IPS DF 4.7 (cell line): ENCODE data around the gene C15orf39.
A peak's percentile ranks its signal among the peaks of the same experiment; 100 is the strongest.

ENCODE experiments used
- DNase-seq: peaks from one replicate; pipeline ENCODE4 v3.0.0-alpha.2; 2013; ENCODE audit warnings: low spot score; ENCODE audit errors: extremely low read depth

The C15orf39 gene

GRCh38 chr15:75195766-75196241 is 5.9 kb upstream of the C15orf39 start:
- no peak for DNase-seq

- DNase-seq, result no peak
These were observed 4.5 kb upstream of the C15orf39 start for GRCh38 chr15:75197062-75197630.

- DNase-seq, result no peak
These were observed 2.9 kb upstream of the C15orf39 start for GRCh38 chr15:75198560-75199356.

GRCh38 chr15:75199357-75199940 is 2.2 kb upstream of the C15orf39 start:
- no peak for DNase-seq

DNA sequence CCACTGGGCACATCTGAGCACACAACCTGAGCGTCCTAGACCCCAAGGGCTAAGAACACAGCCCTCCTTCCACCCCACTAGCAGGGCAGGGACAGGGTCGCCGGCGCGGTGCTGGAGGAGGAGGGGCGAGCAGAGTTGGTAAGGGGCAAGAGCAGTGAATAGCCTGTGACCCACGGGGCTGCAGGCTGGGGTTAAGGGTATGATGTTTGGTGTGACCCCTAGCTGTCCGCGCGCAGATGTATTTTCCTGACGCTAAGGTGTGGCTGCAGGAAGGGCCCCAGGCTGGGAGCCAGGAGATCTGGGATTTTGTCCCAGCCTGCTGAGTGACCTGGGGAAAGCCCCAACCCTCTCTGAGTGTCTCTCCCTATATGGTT is 1.3 kb upstream of the C15orf39 start:
- no peak for DNase-seq

- no peak for DNase-seq
These were observed 692 bp upstream of the C15orf39 start for GRCh38 chr15:75200765-75201615.

DNA sequence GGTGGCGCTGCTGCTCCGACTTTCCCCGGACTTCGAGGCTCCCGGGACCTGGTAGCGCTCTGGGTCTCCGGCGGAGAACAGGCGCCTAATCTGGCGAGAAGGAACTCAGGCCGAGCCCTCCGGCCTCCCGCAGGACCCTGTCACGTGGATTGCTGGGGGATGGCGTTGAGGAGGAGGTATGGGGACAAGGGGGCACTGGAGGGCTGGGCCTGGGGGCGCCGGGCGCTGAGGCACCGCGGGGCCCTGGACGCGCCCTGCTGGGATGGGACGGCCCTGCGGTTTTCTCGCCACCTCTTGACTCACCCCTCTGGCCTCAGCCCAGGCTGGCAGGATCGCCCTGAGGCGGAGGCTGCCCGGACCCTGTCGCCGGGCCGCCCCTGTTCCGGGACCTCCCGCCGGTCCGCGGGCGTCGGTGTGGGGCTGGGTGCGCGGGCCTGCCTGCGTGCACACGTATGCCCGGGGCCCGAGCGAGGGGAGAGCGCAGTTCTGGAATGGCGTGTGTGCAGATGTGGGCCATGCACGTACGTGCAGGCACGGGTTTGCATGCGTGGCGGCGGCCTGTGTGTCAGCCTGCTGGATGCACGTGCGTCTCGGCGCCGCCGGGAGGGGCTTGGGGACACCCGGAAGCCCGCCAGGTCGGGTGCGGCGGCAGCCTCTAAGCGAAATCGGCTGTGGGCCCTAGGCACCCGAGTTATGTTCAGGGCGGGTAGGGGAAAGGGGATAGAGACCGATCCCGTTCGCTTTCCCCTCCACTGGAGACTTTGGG is 752 bp downstream of the C15orf39 start:
- no peak for DNase-seq

DNA sequence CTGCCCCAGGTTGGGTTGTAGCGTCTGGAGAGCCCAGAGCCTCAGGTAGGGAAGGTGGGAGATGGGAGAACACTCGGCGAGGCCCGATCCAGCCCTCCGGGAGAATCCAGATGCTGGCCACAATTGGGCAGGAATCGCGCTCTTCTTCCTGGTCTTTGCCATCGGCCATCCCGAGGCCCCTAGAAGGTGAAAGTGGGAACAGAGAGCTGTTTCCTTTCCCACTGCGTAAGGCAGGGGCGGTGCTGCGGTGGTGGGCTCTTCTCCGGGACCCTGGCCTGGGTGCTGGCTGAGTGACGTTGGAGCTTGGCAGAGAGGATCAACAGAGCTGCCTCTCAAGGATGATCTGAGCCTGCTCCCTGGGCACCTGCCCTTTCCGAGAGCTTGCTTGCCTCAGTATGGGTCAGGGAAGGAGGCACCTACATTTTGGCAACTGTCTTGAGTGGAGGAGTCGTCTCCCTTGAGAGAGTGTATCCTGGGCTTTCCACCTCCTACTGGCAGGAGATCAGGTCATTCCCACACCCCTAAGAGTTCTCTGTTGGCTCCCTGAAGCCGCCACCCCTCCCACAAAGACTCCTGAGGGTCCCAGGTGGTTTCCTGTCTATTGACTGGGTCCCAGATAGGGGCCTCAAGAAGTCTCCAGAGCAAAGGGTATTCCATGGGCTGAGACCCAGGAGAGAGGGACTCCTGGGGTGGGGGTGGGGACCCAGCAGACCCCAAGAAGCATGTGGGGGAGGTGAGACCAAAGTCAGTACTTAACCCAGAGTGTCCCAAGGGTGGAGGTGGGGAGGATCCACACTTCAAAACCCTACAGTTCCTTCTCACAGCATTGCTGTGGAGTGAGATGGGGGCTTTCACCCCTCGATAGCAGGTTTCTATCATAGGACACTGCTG is 1.6 kb downstream of the C15orf39 start:
- DNase-seq, result no peak

DNA sequence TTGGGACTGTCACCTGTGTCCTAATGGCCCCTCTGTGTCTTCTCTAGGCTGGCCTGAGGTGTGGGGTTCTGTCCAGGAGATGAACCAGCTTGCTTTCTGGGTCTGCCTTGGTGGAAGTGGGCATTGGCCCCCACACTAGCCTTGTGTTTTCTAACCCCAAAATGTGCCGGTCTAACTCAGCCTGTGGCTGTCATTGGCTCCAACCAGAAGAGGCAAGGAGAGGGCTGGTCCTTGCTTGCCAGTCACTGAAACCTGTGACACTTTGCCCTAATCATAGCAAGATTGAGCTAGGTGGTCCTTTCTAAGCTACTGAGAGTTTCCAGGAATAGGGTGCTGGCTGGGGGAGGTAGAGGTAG is 2.2 kb downstream of the C15orf39 start:
- no peak for DNase-seq

GRCh38 chr15:75204340-75205063 is 2.8 kb downstream of the C15orf39 start:
- peak; percentile 74 for DNase-seq

- DNase-seq, result no peak
These were observed 3.3 kb downstream of the C15orf39 start for GRCh38 chr15:75205064-75205395.

- no peak for DNase-seq
These were observed 4.3 kb downstream of the C15orf39 start for GRCh38 chr15:75206006-75206405.

DNA sequence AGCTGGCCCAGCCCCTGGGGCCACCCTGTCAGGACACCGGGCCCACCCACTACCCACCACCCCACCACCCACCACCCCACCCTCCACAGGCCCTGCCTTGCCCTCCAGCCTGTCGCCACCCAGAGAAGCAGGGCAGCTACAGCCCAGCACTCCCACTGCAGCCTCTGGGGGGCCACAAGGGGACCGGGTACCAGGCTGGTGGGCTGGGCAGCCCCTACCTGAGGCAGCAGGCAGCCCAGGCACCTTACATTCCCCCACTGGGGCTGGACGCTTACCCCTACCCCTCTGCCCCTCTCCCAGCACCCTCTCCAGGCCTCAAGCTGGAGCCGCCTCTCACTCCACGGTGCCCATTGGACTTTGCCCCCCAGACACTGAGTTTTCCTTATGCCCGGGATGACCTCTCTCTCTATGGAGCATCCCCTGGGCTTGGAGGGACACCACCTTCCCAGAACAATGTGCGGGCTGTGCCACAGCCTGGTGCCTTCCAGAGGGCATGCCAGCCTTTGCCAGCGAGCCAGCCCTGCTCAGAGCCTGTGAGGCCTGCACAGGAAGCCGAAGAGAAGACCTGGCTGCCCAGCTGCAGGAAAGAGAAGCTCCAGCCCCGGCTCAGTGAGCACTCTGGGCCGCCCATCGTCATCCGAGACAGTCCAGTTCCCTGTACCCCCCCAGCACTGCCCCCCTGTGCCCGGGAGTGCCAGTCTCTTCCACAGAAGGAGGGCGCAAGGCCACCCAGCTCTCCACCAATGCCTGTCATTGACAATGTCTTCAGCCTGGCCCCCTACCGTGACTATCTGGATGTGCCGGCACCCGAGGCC is 5.3 kb downstream of the C15orf39 start:
- no peak for DNase-seq

- no peak for DNase-seq
These were observed 6.2 kb downstream of the C15orf39 start for GRCh38 chr15:75207618-75208500.

DNA sequence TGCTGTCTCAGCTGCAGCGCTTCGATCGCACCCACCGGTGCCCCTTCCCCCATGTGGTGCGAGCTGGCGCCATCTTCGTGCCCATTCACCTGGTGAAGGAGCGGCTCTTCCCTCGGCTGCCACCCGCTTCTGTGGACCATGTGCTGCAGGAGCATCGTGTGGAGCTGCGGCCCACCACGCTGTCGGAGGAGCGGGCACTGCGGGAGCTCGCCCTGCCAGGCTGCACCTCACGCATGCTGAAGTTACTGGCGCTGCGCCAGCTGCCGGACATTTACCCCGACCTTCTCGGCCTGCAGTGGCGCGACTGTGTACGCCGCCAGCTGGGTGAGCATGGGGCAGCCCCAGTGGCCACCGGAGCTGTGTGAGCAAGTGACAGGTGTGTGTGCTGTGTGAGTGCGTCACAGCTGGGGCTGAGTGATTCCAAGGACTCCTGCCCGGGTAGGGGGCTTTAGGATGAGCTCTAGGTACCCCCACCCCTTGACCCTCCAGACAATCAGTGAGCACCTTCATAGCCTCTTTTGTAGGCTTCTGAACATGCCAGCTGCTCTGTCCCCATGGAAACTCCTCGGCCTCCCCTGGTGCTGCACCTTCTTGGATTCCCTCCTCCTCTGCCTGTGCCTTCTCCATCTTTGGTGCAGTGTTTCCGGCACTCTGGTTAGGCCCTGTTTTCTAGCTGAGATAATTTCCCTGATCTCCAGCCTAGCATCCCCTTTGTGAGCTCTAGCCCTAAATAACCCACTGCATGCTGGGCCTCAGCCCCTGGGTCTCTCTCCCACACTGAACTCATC is 7.0 kb downstream of the C15orf39 start:
- DNase-seq, result no peak

GRCh38 chr15:75209289-75209676 is 7.6 kb downstream of the C15orf39 start:
- DNase-seq, result no peak

GRCh38 chr15:75210811-75211230 is 9.1 kb downstream of the C15orf39 start:
- no peak for DNase-seq
